DMS79 (cell line): ENCODE data around the gene GTSF1L.

Experiments
- DNase-seq: peaks from one replicate; lab custom pipeline; 2025; lab: John Stamatoyannopoulos, UW

GTSF1L gene

GRCh38 chr20:43744966-43745730 lies 18.3 kb upstream of the GTSF1L start:
- no peak for DNase-seq

DNA sequence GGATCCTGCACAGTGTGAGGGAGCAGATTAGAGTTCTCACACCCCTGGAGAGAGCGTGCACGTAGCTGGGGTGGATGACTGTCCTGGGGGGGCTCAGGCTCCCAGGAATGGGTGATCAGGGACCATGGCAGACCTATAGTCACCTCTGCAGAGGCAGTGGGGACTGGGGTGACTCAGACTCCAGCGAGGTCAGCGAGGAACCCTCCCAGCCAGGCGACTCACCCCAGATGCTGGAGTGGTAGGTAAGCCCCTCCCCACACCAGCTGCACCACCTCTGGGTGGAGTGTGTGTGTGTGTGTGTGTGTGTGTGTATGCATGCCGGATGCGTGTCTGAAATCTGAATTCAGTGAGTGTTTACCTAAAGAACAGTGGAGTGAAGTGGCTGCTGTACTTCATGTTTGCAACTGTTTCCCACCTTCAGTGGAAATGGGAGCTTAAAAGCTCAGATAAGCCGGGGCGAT lies 17.4 kb upstream of the GTSF1L start:
- peak; percentile 41 for DNase-seq

DNA sequence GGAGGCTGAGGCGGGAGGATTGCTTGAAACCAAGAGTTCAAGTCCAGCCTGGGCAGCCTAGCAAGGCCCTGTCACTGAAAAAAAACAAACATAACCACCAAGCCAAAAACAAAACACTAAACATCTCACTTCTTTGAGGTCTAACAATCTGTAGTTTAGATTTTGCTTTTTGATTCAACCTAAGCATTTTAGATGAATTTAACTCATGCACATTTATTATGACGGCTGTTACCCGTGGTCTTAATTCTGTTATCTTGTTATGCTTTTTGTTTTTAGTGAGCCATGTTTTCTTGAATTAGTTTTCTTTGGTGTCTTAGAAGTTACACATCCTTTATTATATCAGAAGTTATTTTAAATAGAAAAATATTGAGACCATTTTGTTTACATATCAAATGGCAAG lies 13.8 kb upstream of the GTSF1L start:
- no peak for DNase-seq

DNA sequence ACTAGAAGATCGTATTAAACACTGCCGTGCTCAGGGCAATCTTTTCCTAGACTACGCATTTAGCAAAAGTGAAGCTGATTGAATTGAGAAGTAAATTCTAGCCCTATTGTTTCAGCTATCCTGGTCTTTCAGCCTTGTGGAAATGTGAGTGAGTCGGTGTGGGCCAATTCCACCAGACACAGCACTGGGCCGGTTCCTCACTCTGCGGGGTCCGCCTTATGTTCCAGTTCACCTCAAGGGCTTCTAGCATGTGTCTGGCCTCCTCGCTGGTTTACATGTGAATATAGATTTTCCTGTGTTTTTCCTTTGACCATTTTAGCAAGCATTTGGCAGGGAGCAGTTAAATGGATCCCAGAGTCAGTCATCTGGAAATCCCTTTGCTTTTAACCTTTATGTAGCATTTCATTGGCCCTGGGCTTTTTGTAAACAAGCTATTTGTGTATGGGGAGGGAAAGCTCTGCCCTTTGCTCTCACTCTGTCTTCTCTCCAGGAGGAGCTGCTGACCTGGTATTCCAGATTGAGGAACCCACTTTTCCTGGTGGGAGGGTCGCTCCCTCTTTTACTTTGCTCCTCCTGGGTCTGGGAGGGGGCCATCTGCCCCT lies 12.4 kb upstream of the GTSF1L start:
- no peak for DNase-seq

- DNase-seq = no peak
These were observed 11.1 kb upstream of the GTSF1L start for GRCh38 chr20:43737925-43738324.

DNA sequence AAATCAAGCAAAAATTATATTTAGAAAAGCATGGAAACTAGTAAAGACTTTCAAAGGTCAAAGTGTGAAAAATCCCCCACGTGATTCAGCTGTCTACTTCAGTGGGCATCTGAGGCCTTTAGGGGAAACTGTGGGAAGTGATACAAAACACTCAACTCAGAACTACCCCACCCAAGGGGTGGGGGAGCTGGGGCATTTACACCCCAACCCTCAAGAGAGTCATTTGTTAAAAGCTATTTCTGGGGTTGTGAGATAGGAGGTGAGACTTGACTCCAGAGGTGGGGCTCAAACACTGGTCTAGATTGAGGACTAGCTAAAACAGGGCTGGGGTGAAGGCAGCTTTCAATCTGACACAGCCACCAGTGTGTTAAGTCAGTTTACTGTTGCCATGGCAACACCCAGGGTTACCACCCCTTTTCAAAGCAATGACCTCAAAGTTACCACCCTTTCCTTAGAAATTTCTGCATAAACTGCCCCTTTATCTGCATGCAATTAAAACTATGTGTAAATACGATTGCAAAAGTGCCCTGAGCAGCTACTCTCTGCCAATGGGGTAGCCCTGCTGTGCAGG lies 9.9 kb upstream of the GTSF1L start:
- no peak for DNase-seq

DNA sequence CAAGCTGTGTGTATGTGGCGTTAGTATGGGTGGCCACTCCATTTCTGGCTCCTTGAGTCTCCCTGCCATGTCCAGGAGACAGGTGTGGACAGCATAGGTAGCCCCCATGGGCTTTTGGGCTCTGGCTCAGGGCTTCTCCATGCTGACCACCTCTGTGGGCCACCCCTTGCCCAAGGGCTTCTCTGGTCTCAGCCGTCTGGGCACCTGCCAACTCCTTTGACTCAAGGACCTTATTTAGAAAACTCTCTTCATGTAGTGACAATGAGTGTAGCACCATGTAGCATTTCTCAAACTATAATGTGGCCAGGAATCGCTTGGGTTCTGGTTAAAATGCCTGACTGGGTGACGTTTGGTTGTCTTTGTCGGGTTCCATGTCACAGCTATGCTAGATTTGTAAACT lies 5.1 kb upstream of the GTSF1L start:
- no peak for DNase-seq

DNA sequence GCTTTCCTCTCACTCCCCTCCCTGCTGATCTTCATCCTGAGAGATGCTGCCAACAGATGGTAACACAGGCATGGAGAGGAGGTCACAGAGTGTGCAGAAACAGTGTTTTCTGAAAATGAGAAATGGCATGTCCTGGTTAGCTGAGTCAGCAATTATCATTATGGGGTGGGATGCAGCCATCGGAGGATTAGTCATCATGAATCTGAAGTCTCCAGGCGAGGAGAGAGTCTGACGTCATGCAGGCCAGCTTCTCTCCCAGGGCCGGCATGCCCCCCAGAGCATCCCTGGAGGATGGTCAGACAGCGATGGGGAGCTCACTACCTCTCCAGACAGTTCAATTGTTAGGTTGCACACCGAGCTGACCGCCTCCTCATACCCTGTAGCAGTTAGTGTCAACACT lies 4.7 kb upstream of the GTSF1L start:
- DNase-seq = no peak

DNA sequence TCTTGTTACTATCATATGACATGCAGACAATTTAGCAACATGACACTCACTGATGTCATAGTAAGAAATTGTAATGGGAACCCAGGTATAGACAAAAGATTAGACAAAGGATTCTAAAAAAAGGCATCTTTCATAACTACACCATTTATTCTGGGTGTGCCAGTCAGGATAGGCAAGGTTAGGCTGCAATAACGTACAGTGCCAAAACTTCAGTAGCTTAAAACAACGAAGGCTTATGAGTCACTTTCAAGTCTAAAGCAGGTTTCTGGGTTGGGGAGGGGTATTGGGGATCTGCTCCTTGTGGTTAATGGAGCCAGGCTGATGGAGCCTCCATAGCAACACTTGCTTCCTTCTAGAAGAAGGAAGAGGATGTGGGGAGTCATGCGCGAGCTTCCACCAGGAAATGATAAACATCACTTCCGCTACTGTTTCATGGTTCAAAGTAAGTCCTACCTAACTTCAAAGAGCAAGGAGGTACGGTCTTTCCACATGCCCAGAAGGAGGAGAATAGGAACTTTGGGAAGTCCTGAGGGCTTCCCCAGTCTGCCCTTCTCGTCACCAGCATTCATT lies 2.0 kb upstream of the GTSF1L start:
- no peak for DNase-seq

DNA sequence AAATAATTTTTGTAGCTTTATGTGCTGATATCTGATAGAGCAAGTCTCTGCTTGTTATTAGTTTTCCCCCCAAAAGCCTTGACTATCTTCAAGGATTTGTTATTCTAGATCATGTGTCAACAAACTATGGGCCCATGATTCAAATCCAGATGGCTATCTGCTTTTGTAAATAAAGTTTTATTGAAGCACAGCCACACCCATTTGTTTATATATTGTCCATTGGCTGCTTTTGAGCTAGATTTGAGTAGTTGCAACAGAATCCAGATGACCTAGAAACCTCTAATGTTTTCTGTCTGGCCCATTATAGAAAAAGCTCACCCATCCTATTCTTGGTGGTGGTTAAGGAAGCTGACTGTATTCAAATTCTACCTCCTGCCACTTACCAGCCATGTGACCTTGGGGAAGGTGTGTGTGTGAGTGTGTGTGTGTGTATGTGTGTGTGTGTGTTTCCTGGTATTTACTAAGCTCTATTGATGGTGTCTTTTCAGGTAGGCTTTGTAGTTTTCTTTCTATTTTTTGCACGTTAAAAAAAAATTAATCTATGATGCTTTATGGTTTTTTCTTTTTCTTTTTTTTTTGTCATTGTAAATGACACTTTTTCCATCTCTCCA lies 1.3 kb upstream of the GTSF1L start:
- DNase-seq = no peak

DNA sequence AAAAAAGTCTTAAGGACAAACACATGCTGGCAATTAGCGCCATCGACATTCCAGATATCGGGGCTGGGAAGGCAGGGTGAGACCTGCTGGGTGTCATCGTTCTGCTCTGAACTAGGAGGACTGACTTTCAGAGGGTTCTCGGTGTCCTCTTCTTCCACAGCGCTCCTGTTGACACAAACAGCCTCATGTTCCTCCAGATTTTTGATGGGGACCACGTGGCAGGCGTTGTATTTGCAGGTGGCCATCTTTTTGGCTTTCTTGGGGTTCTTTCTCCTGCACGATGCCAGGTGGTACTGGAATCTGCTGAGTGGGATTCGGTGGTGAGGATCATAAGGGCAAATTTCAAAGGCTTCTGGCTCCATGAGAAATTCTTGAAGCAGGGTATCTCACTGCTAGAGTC lies 469 bp downstream of the GTSF1L start:
- DNase-seq = no peak

- no peak for DNase-seq
These were observed 1.1 kb downstream of the GTSF1L start for GRCh38 chr20:43725666-43726065.

- no peak for DNase-seq
These were observed 2.4 kb downstream of the GTSF1L start for GRCh38 chr20:43724383-43724782.

- no peak for DNase-seq
These were observed 3.1 kb downstream of the GTSF1L start for GRCh38 chr20:43723735-43724134.

DNA sequence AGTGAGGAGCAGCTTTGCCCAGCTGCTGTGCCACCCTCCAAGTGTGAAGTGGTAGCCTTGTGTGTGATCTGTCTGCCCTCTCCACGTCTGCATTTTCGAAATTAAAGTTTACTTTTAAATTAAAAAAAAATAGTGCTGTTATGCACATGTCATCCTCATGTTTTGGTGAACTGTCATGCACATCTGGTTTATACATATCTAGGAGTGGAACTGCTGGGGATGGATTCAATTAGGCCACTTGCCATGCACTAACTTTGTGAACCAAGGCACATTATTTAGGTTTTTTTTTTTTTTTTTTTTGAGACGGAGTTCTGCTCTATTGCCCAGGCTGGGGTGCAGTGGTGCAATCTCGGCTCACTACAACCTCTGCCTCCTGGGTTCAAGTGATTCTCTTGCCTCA lies 3.6 kb downstream of the GTSF1L start:
- DNase-seq = no peak

- DNase-seq = no peak
These were observed 4.7 kb downstream of the GTSF1L start for GRCh38 chr20:43722153-43722505.

DNA sequence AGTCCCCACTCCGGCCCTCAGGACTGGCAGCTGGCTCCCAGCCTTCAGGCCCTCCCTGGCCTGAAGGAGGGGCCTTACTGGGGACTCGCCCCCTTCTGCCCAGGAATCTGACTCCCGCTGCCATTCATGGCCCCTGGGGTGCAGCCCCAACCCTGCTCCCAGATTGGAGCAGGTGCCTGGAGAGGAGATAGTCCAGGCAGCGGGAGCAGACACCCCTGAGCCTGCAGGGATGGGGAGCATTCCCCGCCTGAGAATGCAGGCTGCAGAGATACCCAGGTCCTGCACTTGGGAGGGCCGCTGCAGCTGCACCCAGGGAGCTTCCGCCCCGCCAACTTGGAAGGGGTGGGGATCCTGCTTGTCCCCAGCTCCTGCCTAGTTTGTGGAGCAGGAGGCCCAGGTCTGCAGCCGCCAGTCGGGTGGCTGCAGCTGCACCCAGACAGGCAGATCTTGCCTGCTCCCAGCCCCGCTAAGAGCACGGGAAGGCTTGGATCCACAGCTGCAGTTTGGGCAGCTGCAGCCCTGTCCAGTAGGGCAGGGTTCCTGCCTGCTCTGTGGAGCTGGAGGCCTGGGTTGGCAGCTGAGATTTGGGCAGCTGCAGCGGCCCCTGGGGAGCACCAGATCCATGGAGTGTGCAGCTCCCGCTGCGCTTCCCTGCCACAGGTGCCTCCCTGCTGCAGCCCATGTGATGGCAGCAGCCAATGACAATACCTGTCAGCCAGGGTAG lies 5.2 kb downstream of the GTSF1L start:
- DNase-seq = peak; percentile 26

DNA sequence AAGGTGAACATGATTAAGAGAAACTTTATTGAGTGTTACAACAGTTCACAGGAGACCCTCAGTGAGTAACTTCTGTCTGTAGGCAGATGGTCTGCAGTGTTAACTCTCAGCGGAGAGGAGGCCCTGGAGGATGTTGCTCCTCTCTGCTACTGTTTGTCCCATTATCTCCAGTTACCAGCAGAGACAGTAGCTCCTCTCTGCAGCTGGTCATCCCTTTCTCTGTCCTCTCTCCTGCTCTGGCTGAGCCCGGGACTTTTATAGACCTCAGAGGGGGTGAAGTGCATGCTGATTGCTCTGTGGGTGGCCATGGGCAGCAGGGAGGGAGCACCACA lies 5.7 kb downstream of the GTSF1L start:
- DNase-seq = no peak

- no peak for DNase-seq
These were observed 6.8 kb downstream of the GTSF1L start for GRCh38 chr20:43720007-43720406.

DNA sequence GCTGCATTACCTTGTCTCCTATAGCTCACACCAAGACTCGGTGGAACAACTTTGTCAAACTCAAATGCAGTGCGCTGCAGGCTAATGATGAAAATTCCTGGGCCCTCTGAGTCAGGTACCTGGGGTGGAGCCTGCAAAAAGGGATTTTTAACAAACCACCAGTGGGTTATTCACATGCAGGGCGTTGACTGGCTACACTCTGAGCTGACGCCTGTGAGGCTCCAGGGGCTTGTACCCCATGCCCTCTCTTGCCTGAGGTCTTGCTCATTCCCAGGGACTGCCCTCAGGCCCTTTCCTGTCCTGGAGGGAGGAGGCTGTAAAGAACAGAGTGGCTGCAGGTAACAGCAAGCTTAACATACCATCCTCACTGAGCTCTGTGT lies 9.2 kb downstream of the GTSF1L start:
- DNase-seq = no peak

- DNase-seq = no peak
These were observed 9.8 kb downstream of the GTSF1L start for GRCh38 chr20:43716757-43717615.
